Transverse colon (tissue), 4 donors: ENCODE measurements around the gene FCGBP. TPM values are rescaled to one million over a fixed set of nuclear protein-coding genes. Genes with fewer than 3 reads are reported as not detected.
"Not testable (repeated sequence)": the region's sequence is repeated elsewhere in the genome, so short reads cannot be mapped to it uniquely, and the experiment has no call there.

Experiments used
- DNase-seq: peaks from one replicate; pipeline ENCODE4 v3.0.0-alpha.2; 2019
- H3K27ac ChIP-seq, 4 donors: fragments of 200-600 bp; sonication (generic); 2 replicates each; pipeline ENCODE4 v1.5.1; 2016 to 2018; ENCODE audit warnings: inconsistent platforms in 4 of 4
- H3K27me3 ChIP-seq: fragments of 200-600 bp; sonication (generic); 2 replicates; pipeline ENCODE4 v1.5.1; 2017; ENCODE audit warnings: inconsistent platforms
- H3K36me3 ChIP-seq, 4 donors: fragments of 200-600 bp; sonication (generic); 2 replicates each; pipeline ENCODE4 v1.5.1; 2017 to 2019; ENCODE audit warnings: inconsistent platforms in 4 of 4
- H3K4me1 ChIP-seq, 4 donors: fragments of 200-600 bp; sonication (generic); 2 replicates each; pipeline ENCODE4 v1.5.1; 2017 to 2020; ENCODE audit warnings: inconsistent platforms in 4 of 4
- H3K4me3 ChIP-seq, 4 donors: fragments of 200-600 bp; sonication (generic); 1 replicate in 1 of 4; 2 replicates in 3 of 4; pipeline versions ENCODE4 v1.5.1 to v1.6.1; 2017 to 2019; ENCODE audit warnings: inconsistent platforms in 4 of 4
- H3K9me3 ChIP-seq, 2 donors: fragments of 200-600 bp; sonication (generic); 2 replicates each; pipeline ENCODE4 v1.5.1; 2017 to 2019; ENCODE audit warnings: inconsistent platforms in 2 of 2
- CTCF ChIP-seq, 5 experiments: fragments of 200-600 bp in 3 of 5; fragments of 450-650 bp in 2 of 5; sonication (generic) in 3 of 5; IDR thresholded peaks; 1 replicate in 2 of 5; 2 replicates in 3 of 5; pipeline ENCODE4 v1.5.1; 2016 to 2017; ENCODE audit warnings: antibody characterized with exemption in 5 of 5, inconsistent platforms in 3 of 5, mild to moderate bottlenecking in 2 of 5, moderate library complexity in 1 of 5
- POLR2AphosphoS5 ChIP-seq, 3 donors: sonication (generic); formaldehyde crosslinking; IDR thresholded peaks; one replicate each; pipeline ENCODE4 v1.6.1; 2016; ENCODE audit warnings: antibody characterized with exemption in 3 of 3
- WGBS, 2 donors: methylation state at CpG; one replicate each; pipeline ENCODE4 v1.1.5; 2018; ENCODE audit warnings: low coverage in 1 of 2; 5-methylcytosine and 5-hydroxymethylcytosine counted together
- in situ Hi-C, 4 donors: fragments of 200-750 bp; cut with MboI; loops; one replicate each; pipeline versions ENCODE4 v1.15.0 to v1.15.1; 2017; ENCODE audit warnings: low sequenced_read_pairs in 3 of 4, low pct_ligation_motif_present in 1 of 4, low pct_unique_long_range_greater_than_20kb in 1 of 4
- intact Hi-C: fragments of 100-400 bp; cut with DNase I; formaldehyde crosslinking; loops from one replicate; pipeline ENCODE4 v1.15.1; 2023; ENCODE audit warnings: low total_unique reads
- total RNA-seq, 4 donors: library from RNA; depleted of rRNA; stranded (reverse); fragments of >200 nt; gene quantifications; one replicate each; pipeline ENCODE4 v1.1.0, GENCODE V29; 2016

FCGBP gene
- total RNA-seq, 4 donors from 2014 or later = 1,603 to 6,178 (median 2,329) TPM

DNA sequence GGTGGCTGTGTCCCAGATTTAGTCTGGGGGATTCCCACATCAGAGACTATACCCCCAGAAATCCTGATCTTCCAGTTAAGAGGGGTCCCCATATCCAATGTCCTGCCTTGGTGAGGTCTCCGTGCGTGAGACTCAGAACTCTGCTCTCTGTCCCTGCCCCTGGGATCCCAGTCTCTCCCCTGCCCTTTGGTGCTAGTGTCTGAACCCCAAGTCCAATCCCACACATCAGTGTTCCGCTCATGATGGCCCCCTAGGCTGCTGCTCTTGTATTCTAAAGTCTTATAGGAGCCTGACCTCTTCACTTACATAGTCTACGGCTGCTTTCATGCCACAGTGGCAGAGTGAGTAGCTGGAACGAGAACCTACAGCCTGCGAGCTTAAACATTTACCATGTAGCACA, 35.6 kb downstream of the FCGBP start:
- H3K4me1 ChIP-seq, intact Hi-C loops, H3K36me3 ChIP-seq, H3K27me3 ChIP-seq, DNase-seq, in situ Hi-C loops, H3K27ac ChIP-seq, H3K9me3 ChIP-seq, H3K4me3 ChIP-seq: not testable (repeated sequence)
- WGBS, 2 donors = 33% methylated on average over 2 of the region's 6 CpGs; no CpG with 5 or more reads in 1 of the 2 donors

GRCh38 chr19:39897511-39898245, 36.8 kb downstream of the FCGBP start:
- WGBS, 2 donors = 5% methylated on average over 9 of the region's 13 CpGs; no CpG with 5 or more reads in 1 of the 2 donors
- intact Hi-C loops, DNase-seq, H3K27ac ChIP-seq, in situ Hi-C loops, H3K4me1 ChIP-seq, H3K36me3 ChIP-seq, H3K9me3 ChIP-seq, H3K27me3 ChIP-seq, H3K4me3 ChIP-seq: not testable (repeated sequence)
- peak in 2 of 5 experiments; percentile 36 for TF ChIP-seq CTCF (IDR thresholded peaks at IDR 0.05)

GRCh38 chr19:39895096-39895495, 39.3 kb downstream of the FCGBP start:
- in situ Hi-C loops, H3K27ac ChIP-seq, intact Hi-C loops, H3K27me3 ChIP-seq, H3K36me3 ChIP-seq, H3K9me3 ChIP-seq, H3K4me1 ChIP-seq, H3K4me3 ChIP-seq, DNase-seq: not testable (repeated sequence)
- 85 to 91% methylated on average over 2 to 10 of the region's 11 CpGs for WGBS, 2 donors

DNA sequence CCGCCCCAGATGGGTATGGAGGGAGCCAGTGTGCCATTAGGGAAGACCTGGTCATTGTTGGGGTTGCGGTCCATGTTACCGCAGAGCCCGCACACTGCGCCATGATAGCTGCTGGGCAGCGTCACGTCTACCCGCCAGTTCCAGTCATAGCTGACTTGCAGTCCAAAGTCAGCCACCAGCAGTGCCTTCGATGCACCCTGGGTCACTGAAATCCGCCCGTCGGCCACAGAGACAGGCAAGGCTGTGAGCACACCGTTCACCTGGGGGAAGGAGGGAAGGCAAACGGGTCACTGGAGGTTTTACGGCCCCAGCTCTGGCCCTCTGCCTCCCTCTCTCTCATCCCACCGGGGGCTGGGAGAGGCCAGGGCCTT, 40.2 kb downstream of the FCGBP start:
- in situ Hi-C loops, intact Hi-C loops, DNase-seq, H3K4me1 ChIP-seq, H3K4me3 ChIP-seq, H3K9me3 ChIP-seq, H3K27ac ChIP-seq, H3K36me3 ChIP-seq, H3K27me3 ChIP-seq: not testable (repeated sequence)
- 100% methylated on average over 1 of the region's 16 CpGs; no CpG with 5 or more reads in 1 of the 2 donors for WGBS, 2 donors

- H3K27me3 ChIP-seq, DNase-seq, H3K4me1 ChIP-seq, intact Hi-C loops, in situ Hi-C loops, H3K36me3 ChIP-seq, H3K9me3 ChIP-seq, H3K27ac ChIP-seq, H3K4me3 ChIP-seq: not testable (repeated sequence)
- 76 to 84% methylated on average over 9 to 24 of the region's 29 CpGs for WGBS, 2 donors
- peak in 1 of 3 donors; percentile 13 for TF ChIP-seq POLR2AphosphoS5 (IDR thresholded peaks at IDR 0.05)
These were observed 40.8 kb downstream of the FCGBP start for GRCh38 chr19:39893366-39894235.

- H3K27ac ChIP-seq, H3K9me3 ChIP-seq, in situ Hi-C loops, H3K4me1 ChIP-seq, H3K27me3 ChIP-seq, H3K4me3 ChIP-seq, DNase-seq, intact Hi-C loops, H3K36me3 ChIP-seq: not testable (repeated sequence)
- 71 to 80% methylated on average over 4 to 5 of the region's 5 CpGs for WGBS, 2 donors
These were observed 41.9 kb downstream of the FCGBP start for GRCh38 chr19:39892506-39892902.

- WGBS, 2 donors = 60 to 87% methylated on average over 1 to 64 of the region's 64 CpGs
- H3K4me3 ChIP-seq, H3K9me3 ChIP-seq, H3K27me3 ChIP-seq, H3K4me1 ChIP-seq, in situ Hi-C loops, intact Hi-C loops, H3K36me3 ChIP-seq, DNase-seq, H3K27ac ChIP-seq: not testable (repeated sequence)
These were observed 42.6 kb downstream of the FCGBP start for GRCh38 chr19:39891660-39892505.
